PFSK-1 (cell line): ENCODE measurements around the gene IGFBP2.

Source experiments
- POLR2AphosphoS5 ChIP-seq: IDR thresholded peaks from 2 replicates; pipeline ENCODE4 v1.6.1; 2012; ENCODE audit warnings: low read depth, mild to moderate bottlenecking, control low read depth, low read length, moderate library complexity
- SIN3A ChIP-seq: IDR thresholded peaks from 2 replicates; pipeline ENCODE4 v1.6.1; 2012; ENCODE audit warnings: mild to moderate bottlenecking, low read length, moderate library complexity, borderline replicate concordance; ENCODE audit not compliant: insufficient read depth

DNA sequence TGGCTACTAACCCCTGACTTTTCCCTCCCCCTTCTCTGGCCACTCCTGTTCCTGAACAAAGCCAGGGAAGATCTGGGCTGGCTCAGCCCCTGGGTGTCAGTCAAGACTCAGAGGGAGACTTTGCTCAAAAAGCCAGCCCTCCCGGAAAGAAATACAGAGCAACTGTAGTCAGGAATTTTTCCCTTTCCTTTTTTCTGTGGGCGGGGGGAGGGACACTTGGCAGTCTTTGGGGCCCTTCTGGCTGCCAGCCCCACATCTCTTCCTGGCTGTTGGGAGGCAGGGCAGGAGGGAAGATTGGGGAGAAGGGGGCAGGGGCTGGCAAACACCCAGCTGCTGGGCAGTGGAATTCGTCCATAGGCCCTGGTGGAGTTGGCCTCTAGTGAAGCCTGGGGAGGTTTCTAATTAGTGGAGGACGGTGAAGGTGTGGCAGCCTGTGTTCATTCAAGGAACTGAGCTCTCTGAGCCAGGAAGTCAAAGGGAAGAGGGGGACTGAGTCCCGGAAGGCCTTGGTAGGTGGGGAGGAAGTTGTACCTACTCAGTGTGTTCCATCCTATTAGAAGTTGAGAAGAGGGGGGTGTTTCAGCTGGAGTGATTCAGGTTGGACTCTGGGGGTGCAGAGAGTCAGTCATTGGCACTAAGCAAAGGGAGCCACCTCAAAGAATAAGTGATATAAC, 10.9 kb downstream of the IGFBP2 start:
- no peak for TF ChIP-seq SIN3A
- no peak for TF ChIP-seq POLR2AphosphoS5
